Loucy (cell line): ENCODE results near the gene PSMC6.
"Not testable (repeated sequence)": the region's sequence is repeated elsewhere in the genome, so short reads cannot be mapped to it uniquely, and the experiment has no call there.

ENCODE experiments used
- CTCF ChIP-seq: fragments of 200-600 bp; sonication (generic); conservative IDR thresholded peaks from 2 replicates; pipeline ENCODE4 v1.5.1; 2014; ENCODE audit warnings: mild to moderate bottlenecking, antibody characterized with exemption, low read length
- EZH2phosphoT487 ChIP-seq: fragments of 200-600 bp; IDR thresholded peaks from 2 replicates; pipeline ENCODE4 v1.6.1; 2018; ENCODE audit warnings: antibody characterized with exemption, mild to moderate bottlenecking, moderate library complexity, borderline replicate concordance

GRCh38 chr14:52729035-52729434 lies 22.0 kb downstream of the PSMC6 start:
- not testable (repeated sequence) for TF ChIP-seq CTCF, EZH2phosphoT487
